ENCODE data around the gene SCNN1A. TPM values are rescaled to one million over a fixed set of nuclear protein-coding genes. Genes with fewer than 3 reads are reported as not detected.

Gene SCNN1A
- total RNA-seq, 1 experiment from 2014 or later: 118 TPM

- TF ChIP-seq EGR1 (IDR thresholded peaks at IDR 0.05; ENCODE audit: low read depth) (no peak), SRF (IDR thresholded peaks at IDR 0.05; ENCODE audit: low read depth) (no peak), CEBPB (IDR thresholded peaks at IDR 0.05; ENCODE audit: low read depth) (no peak), JUND (IDR thresholded peaks at IDR 0.05) (no peak), ZBTB33 (IDR thresholded peaks at IDR 0.05; ENCODE audit: extremely low read depth, insufficient replicate concordance, low read length) (no peak), ATF3 (IDR thresholded peaks at IDR 0.05) (no peak), YY1 (IDR thresholded peaks at IDR 0.05; ENCODE audit: extremely low read depth, insufficient replicate concordance, low read depth, low read length) (no peak), MAX (IDR thresholded peaks at IDR 0.05) (no peak), CTCF (IDR thresholded peaks at IDR 0.05 in 2 of 3, conservative IDR thresholded peaks at IDR 0.05 in 1 of 3; ENCODE audit: borderline replicate concordance in 1 of 3, insufficient read depth in 1 of 3, low read depth in 2 of 3, low read length in 2 of 3) (no peak), ELF1 (IDR thresholded peaks at IDR 0.05; ENCODE audit: borderline replicate concordance, low read depth) (no peak), POLR2AphosphoS5 (IDR thresholded peaks at IDR 0.05; ENCODE audit: low read depth, low read length) (no peak), EZH2phosphoT487 (IDR thresholded peaks at IDR 0.05; ENCODE audit: borderline replicate concordance) (no peak), REST (IDR thresholded peaks at IDR 0.05; ENCODE audit: low read depth) (no peak)
- BruUV-seq (replicated peaks): no TSS peak
- POLR2A ChIA-PET: no interaction called here
These were observed 43.4 kb upstream of the SCNN1A start for GRCh38 chr12:6418796-6419195.

More at GRCh38 chr12:6418796-6419195, 43.4 kb upstream of the SCNN1A start:
- intact Hi-C loops (cut with micrococcal nuclease): no loop called here
- H3K4me2 ChIP-seq (ENCODE audit: low read length): no peak overlapping the region
- no peak overlapping the region for H3K4me3 ChIP-seq (replicated peaks in 1 of 2; ENCODE audit: low read depth in 1 of 2, low read length in 2 of 2)
- H3K36me3 ChIP-seq (ENCODE audit: control insufficient read depth in 1 of 2, insufficient read depth in 2 of 2, low read length in 2 of 2): peaks cover 0 to 7% of the 10 kb centered on the region in 2 experiments; a peak in 1 of 4 replicates
- H3K9me3 ChIP-seq (ENCODE audit: control insufficient read depth in 1 of 2, insufficient read depth in 1 of 2, low read depth in 1 of 2, low read length in 2 of 2): no peaks in the 10 kb centered on the region
- H4K20me1 ChIP-seq (ENCODE audit: insufficient read depth): no peaks in the 10 kb centered on the region
- DNase-seq (ENCODE audit: low read depth, low spot score) (no peak), ATAC-seq (no peak)
- no peaks in the 10 kb centered on the region for H3K79me2 ChIP-seq (ENCODE audit: insufficient read depth, low read length)
- no peak overlapping the region for H2AFZ ChIP-seq (ENCODE audit: low read depth, low read length, poor library complexity, severe bottlenecking)
- peaks cover 0 to 9% of the 10 kb centered on the region in 2 experiments; a peak in 3 of 4 replicates for H3K4me1 ChIP-seq (ENCODE audit: control insufficient read depth in 1 of 2, insufficient read depth in 2 of 2, low read length in 2 of 2)
- no peak overlapping the region for H3K27ac ChIP-seq (ENCODE audit: low read depth, low read length)
- CTCF ChIA-PET: no interaction called here
- H3K27me3 ChIP-seq (ENCODE audit: insufficient read depth, low read length): no peaks in the 10 kb centered on the region
- RAD21 ChIA-PET (ENCODE audit: low non-redundant PET in 1 of 2, low total read pairs in 2 of 2, uncharacterized antibody in 2 of 2, unreplicated experiment in 2 of 2): no interaction called here
- no peaks in the 10 kb centered on the region; the same call in 1 of the 2 replicates for H3K9me2 ChIP-seq (ENCODE audit: insufficient read depth)
- no peak overlapping the region for H3K9ac ChIP-seq (ENCODE audit: low read length)
